NB4 (cell line): Measurements from ENCODE around the gene APOC3.

ENCODE experiments used
- POLR2A ChIP-seq: IDR thresholded peaks from 2 replicates; pipeline ENCODE4 v1.6.1; 2011; ENCODE audit warnings: mild to moderate bottlenecking; ENCODE audit not compliant: insufficient read length; ENCODE audit errors: extremely low read depth
- TF ChIP-seq, protein P1 (sequence below): IDR thresholded peaks from one replicate; pipeline ENCODE4 v1.5.1; 2012; ENCODE audit warnings: low read depth, low read length
- TF ChIP-seq, protein P2 (sequence below): IDR thresholded peaks from 2 replicates; pipeline ENCODE4 v1.6.1; 2011; ENCODE audit warnings: low read depth, low read length

DNA sequence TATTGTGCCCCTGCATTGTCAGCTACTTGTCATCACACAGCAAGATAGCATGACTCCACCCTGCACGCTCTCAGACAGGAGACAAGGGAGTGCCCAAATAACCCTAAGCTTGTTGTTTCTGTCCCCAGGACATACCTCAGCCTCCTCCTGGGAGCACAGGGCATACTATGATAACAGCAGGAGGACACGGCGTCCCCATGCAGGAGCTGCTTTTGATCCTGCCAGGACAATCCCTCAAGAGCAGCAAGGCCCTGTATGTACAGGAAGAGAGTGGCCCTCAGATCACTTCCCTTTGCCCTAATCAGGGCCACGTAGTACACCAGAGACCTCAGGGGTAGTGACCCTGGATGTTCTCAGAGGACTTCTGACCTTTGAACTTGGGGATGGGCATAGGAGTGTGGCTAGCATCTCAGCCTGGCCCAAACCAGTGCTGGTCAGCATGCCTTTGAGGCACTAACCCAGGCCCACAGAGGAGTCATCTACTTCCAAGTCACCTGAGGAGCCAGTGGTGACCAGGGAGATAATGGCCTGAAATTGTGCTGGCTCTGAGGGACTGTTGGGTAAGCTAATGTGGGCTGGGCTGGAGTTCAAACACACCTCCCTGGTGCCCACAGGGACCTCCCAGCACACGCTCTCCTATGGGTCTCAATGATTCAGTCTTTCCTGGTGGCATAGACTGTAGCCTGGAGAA lies 15.8 kb upstream of the APOC3 start:
- TF ChIP-seq, protein P1, sequence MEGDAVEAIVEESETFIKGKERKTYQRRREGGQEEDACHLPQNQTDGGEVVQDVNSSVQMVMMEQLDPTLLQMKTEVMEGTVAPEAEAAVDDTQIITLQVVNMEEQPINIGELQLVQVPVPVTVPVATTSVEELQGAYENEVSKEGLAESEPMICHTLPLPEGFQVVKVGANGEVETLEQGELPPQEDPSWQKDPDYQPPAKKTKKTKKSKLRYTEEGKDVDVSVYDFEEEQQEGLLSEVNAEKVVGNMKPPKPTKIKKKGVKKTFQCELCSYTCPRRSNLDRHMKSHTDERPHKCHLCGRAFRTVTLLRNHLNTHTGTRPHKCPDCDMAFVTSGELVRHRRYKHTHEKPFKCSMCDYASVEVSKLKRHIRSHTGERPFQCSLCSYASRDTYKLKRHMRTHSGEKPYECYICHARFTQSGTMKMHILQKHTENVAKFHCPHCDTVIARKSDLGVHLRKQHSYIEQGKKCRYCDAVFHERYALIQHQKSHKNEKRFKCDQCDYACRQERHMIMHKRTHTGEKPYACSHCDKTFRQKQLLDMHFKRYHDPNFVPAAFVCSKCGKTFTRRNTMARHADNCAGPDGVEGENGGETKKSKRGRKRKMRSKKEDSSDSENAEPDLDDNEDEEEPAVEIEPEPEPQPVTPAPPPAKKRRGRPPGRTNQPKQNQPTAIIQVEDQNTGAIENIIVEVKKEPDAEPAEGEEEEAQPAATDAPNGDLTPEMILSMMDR = no peak
- no peak for TF ChIP-seq POLR2A
- TF ChIP-seq, protein P2, sequence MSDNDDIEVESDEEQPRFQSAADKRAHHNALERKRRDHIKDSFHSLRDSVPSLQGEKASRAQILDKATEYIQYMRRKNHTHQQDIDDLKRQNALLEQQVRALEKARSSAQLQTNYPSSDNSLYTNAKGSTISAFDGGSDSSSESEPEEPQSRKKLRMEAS = no peak
